HuH-7.5 (cell line): Measurements from ENCODE around the gene ZP3.
"Not testable (repeated sequence)": the region's sequence is repeated elsewhere in the genome, so short reads cannot be mapped to it uniquely, and the experiment has no call there.

ENCODE experiments used
- DNase-seq: peaks from one replicate; pipeline ENCODE4 v3.0.0; 2011; ENCODE audit warnings: low spot score

Gene ZP3

DNA sequence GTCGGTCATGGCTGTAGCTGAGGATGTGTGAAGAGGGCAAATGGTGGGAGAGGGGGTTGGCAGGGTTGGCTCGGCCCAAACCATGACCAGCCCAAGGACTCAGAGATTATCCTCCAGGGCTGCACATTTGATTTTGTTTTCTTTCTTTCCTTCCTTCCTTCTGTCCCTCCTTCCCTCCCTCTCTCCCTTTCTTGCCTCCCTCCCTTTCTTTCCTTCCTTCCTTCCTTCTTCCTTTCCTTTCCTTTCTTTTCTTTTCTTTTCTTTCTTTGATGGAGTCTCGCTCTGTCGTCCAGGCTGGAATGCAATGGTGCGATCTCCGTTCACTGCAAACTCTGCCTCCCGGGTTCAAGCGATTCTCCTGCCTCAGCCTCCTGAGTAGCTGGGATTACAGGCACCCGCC, 19.0 kb upstream of the ZP3 start:
- DNase-seq, result no peak

DNA sequence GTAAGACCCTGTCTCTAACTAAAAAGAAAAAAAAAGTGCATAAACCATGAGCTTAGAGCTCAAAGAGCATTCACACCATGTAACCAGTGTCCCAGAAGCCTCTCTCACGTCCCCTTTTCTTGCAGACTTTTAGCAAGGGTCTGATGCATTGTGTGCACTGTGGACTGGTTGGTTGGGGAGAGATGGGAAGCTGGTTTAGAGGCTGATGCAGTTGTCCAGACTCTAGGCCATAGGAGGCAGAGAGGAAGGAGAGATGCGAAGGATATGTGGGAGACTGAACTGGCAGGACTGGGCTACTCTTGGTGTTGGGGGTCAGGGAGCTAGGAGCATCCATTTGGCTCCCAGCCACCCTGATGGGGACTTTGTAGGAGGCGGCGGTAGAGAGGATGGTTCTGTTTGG, 17.0 kb upstream of the ZP3 start:
- no peak for DNase-seq

DNA sequence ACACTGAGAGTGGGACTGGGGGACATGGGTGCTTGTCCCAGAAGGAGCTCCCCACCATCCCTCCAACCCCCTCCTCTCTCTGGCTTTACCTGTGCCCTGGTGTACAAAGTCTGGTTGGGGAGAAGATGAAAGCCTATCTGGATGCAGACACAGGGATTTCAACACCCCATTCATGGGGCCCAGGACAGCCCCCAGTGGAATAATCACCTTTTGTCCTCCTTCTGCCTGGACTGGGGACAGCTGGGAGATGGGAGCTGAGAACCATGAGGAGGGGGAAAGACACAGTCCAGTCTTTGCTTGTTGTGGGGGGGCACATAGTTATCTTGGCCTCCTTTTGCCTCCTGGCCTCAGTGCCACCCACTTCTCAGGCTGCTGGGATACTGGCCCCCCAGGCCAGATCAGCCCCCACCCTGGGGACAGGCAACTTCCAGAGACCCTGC, 16.6 kb upstream of the ZP3 start:
- DNase-seq, result no peak

DNA sequence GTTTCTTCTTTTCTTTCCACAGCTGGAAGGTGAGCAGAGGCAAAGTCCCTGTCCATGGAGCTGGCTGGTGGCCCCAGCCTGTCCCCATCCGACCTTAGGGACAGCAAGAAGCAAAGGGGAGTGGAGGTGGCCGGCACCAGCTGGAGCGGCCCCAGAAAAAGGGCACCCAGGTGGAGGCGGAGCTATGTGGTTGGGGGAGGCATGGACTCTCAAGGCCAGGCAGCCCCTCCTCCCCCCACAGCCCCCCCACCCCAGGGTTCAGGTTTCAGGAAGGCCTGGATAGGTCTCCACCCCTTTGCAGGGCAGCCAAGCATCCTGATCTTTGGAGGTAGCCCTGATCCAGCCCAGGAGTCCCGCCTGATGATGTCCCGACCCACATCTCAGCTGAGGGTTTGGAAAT, 15.2 kb upstream of the ZP3 start, which contains the start of gene SSC4D:
TSS of gene SSC4D (minus strand) at position 161 of the 400 bp plus-strand sequence. CDS start 5,258 bp downstream, outside the sequence.
- DNase-seq, result no peak

DNA sequence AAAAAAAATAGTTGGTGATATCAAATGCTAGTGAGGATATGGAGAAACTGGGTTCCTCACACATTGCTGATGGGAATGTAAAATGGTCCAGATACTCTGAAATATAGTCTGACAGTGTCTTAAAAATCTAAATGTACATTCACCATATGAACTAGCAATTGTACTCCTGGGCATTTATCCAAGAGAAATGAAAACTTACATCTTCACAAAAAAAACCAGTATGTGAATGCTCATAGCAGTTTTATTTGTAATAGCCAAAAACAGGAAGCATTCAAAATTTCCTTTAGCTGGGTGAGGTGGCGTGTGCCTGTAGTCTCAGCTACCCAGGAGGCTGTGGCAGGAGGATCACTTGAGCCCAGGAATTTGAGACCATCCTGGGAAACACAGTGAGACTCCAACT, 13.1 kb upstream of the ZP3 start:
- DNase-seq, result no peak

DNA sequence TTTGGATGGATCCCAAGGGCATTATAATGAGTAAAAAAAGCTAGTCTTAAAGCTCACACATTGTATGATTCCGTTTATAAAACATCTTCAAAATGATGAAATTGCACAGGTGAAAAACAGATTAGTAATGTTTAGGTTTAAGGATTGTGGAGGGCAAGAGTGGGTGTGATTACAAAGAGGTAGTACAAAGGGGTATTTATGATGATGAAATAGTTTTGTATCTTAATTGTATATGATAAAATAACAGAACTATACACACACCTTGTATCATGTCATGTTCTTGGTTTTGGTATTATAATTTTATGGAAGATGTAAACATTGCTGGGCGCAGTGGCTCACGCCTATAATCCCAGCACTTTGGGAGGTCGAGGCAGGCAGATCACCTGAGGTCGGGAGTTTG, 12.5 kb upstream of the ZP3 start:
- DNase-seq, result no peak

DNA sequence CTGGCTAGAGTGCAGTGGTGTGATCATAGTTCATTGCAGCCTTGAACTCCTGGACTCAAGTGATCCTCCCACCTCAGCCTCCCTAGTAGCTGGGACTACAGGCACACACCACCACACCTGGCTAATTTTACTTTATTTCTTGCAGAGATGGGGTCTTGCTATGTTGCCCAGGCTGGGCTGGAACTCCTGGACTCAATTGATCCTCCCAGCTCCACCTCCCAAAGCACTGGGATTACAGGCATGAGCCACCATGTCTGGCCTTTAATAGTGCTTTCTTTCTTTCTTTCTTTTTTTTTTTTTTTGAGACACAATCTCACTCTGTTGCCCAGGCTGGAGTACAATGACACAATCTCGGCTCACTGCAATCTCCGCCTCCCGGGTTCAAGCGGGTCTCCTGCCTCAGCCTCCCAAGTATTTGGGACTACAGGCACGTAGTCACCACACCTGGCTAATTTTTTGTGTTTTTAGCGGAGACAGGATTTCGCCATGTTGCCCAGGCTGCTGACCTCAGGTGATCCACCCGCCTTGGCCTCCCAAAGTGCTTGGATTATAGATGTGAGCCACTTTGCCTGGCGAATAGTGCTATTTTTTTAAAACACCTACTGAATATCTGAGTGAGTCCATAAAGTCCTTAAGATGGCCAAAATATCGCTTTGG, 7.0 kb upstream of the ZP3 start:
- not testable (repeated sequence) for DNase-seq

DNA sequence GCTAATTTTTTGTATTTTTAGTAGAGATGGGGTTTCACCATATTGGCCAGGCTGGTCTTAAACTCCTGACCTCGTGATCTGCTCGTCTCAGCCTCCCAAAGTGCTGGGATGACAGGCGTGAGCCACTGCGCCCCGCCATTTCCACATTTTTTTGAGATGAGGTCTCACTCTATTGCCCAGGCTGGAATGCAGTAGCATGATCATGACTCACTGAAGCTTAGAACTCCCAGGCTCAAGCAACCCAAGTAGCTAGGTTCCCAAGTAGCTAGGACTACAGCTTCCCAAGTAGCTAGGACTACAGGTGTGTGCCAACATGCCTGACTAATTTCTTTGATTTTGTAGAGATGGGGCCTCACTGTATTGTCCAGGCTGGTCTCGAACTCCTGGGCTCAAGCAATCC, 3.7 kb upstream of the ZP3 start:
- DNase-seq, result not testable (repeated sequence)

DNA sequence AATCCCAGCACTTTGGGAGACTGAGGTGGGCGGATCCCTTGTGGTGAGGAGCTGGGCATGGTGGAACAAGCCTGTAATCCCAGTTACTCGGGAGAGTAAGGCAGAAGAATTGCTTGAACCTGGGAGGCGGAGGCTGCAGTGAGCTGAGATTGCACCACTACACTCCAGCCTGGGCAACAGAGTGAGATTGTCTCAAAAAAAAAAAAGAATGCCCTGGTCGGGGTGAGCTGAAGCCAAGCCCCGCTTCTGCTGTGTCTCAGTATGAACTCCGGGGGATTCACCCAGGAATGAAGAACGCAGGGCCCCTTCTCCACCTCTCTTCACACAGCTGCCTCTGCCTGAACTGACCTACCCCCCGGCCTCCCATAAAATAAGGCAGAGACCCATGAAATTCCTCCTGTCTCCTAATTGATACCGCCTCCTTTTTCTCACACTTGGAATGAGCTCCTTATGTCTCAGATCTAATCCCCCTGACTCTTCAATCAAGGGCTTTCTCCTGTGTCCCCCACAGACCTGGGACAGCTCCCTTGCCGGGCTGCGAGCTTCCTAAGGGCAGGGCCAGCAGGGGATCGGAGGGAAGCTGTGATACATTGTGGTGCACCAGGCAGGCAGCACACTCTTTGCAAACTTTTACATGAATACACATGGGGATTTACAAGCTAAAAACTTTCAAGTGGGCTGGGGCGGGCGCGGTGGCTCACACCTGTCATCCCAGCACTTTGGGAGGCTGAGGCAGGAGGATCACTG, 911 bp upstream of the ZP3 start:
- no peak for DNase-seq

DNA sequence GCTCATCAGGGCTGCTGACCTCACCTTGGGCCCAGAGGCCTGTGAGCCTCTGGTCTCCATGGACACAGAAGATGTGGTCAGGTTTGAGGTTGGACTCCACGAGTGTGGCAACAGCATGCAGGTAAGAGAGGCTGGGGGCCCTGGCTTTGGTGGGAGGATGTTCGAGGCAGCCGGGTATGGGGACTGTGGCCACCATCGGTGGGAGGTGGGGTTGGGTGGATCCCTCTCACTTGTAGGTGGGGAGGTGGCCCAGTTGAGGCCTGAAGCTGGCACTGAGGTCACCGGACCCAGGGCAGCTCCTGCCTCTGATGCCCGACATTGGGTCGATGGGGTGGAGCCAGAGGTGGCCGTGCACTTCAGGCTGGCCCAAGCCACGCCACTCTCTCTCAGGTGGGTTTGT, 406 bp downstream of the ZP3 start:
- DNase-seq, result no peak

DNA sequence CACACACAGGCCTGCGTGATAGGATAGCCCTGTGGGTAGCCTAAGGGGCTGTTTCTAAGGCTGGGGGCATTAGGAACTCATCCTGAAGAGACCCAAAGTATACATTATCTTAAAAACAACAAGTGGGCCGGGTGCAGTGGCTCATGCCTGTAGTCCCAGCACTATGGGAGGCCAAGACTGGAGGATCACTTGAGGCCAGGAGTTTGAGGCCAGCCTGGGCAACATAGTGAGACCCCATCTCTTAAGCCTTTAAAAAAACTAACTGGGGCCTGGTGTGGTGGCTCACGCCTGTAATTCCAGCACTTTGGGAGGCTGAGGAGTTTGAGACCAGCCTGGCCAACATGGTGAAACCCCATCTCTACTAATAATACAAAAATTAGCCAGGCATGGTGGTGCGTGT, 808 bp downstream of the ZP3 start:
- not testable (repeated sequence) for DNase-seq

DNA sequence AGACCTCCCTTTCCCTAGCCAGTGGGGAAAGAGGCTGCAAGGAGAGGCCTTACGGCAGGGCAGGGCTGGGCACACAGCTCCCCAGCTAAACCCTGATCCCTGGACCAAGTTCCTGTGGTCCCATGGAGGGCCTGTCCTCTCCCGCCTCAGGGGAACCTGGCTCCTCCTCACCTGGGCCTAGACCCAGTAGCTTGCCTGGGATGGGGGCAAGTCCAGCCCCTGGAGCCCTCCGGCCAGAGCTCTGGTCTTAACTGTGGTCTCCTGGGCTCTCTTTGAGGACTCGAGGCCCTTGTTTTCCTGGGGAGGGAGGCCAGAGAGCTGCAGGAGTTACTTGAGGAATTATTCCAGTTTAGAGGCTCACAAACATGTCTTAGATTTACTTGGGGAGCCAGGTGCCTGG, 1.5 kb downstream of the ZP3 start:
- DNase-seq, result no peak

DNA sequence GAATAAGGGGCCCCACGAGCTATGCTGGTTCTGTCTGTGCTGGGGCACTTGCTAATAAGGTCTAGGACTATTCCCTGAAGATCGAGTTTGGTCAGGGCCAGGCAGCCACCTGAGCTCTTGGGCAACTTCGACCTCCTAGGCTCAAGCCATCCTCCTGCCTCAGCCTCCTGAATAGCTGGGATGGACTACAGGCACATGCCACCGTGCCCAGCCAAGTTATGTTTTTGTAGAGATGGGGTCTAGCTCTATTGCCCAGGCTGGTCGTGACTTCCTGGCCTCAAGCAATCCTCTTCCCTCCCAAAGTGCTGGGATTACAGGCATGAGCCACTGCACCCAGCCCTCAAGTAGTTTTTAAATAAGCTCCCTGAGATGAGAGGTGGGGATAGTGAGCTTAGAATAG, 2.9 kb downstream of the ZP3 start:
- DNase-seq, result no peak

DNA sequence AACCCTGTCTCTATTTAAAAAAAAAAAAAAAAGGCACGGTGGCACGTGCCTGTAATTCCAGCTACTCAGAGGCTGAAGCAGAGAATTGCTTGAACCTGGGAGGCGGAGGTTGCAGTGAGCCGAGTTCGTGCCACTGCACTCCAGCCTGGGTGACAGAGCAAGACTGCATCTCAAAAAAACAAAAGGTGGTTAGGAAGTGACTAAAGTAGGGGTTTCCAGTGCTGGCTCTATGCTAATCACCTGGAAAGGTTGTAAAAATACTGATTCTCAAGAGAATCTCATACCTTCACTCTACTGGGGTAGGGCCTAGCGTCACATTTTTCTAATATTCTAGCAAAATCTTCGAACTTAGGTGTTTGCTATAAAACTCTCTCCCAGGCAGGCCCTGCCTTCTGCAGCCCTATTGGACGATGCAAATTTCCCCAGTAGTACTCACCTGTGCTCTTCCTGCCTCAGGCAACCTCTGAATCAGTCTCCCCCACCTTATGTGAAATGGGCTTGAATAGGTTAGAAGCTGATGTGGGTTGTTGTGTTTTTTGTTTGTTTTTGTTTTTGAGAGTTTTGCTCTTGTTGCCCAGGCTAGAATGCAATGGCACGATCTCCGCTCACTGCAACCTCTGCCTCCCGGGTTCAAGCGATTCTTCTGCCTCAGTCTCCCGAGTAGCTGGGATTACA, 3.5 kb downstream of the ZP3 start:
- no peak for DNase-seq

DNA sequence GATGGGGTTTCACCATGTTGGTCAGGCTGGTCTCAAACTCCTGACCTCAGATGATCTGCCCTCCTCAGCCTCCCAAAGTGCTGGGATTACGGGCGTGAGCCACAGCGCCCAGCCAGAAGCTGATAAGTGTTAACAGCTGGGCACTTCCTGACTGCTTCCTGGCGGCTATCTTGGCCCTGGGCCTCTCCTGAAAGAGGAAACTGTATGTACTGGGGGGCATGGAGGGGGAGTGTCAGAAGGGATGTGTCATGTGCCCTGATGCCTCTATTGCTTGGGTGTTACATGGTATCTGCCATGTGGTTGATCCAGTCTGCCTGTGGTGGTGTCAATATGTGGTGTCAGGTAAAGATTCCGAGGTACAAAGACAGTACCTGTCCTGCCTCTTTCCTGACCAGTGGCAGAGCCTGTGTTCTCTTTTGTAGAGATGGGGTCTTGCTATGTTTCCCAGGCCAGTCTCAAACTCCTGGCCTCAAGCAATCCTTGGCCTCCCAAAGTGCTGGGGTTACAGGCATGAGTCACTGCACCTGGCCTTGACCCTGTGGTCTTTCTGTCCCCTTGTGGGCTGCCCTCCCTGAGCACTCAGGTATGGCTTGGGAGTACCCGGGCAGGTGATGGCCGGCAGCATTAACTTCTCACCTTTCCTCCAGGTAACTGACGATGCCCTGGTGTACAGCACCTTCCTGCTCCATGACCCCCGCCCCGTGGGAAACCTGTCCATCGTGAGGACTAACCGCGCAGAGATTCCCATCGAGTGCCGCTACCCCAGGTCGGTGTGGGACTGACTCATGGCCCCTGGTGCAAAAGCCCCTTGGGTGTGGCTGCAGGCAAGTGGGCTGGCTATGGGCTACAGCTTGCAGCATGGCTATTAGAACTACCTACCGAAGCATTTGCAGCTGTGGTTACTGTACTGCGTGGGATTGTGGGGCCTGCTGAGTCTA, 4.4 kb downstream of the ZP3 start:
- DNase-seq, result no peak

DNA sequence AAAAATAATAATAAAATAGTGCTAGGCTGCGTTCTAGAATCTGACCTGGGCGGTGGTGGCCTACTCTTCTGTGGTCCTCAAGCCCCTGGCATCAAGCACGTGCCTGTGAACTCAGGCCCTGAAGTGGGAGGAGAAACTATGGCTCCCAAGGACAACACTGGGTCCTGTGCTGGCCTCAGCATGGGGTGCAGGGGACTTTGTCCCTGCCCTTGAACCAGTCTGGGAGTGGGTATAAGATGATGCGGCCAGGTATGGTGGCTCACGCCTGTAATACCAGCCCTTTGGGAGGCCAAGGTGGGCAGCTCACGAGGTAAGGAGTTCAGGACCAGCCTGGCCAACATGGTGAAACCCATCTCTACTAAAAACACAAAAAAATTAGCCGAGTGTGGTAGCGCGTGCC, 5.5 kb downstream of the ZP3 start:
- DNase-seq, result no peak

DNA sequence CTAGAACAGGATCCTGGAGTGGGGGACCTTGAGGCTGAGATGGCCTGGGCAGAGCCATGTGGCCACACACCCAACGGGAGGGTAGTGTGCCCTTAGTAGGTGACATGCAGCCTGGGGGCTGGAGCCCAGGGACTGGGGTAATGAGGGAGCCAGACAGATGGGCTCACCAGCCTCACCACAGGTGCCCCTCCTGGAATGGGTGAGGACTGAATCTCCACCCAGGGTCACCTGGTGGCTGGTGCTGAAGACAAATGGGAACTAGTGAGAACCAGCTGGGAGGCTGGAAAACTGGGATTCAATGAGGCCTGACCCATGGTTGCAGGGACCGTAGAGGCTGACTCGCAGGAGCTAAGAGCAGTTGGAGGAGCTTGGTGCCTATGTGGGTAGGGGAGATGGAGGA, 6.1 kb downstream of the ZP3 start:
- no peak for DNase-seq

DNA sequence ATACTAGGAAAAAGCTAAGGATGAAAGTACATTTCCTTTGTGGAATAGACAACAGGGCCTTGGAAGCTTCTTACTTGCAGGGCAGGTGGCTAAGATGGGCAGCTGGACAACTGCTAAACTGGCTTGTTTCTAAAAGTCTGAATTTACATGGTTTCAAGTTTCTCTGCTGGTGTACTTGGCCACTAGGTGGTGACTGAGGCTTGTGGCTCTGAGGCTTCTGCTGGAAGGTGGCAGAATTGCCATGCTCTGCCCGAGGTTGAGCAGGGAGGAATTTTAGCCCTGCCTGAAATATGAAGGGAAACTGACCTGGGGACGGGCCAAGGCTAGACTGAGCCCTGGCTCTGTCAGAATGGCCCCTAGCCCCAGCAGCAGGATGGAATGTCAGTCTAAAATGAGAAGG, 13.1 kb downstream of the ZP3 start:
- not testable (repeated sequence) for DNase-seq

DNA sequence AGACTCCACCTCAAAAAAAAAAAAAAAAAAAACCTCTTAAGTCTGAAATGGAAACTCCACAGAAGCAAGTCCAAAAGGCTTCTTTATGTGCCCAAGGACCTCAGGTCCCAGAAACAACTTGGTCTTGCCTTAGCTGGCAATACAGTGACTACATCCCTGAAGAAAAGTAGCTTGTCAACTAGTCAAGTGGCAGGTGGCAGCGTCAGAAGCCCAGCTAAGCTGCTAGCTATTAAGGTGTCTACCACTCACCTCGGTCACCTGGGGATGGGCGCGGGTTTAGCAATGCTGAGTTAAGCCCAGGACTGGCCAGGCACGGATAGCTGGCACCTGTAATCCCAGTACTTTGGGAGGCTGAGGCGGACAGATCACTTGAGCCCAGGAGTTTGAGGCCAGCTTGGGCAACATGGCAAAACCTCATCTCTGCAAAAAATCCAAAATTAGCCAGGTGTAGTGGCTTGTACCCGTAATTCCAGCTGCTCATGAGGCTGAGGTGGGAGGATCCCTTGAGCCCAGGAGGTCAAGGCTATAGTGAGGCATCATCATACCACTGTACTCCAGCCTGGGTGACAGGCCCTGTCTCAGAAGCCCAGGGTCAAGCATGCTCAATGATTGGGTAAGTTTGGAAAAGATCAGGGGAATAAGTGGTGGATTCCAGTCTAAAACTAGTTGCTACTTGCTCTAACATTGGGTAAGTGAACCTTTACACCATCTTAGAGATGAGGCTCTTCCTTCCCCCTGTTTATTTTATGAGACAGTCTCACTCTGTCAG, 14.6 kb downstream of the ZP3 start:
- not testable (repeated sequence) for DNase-seq

DNA sequence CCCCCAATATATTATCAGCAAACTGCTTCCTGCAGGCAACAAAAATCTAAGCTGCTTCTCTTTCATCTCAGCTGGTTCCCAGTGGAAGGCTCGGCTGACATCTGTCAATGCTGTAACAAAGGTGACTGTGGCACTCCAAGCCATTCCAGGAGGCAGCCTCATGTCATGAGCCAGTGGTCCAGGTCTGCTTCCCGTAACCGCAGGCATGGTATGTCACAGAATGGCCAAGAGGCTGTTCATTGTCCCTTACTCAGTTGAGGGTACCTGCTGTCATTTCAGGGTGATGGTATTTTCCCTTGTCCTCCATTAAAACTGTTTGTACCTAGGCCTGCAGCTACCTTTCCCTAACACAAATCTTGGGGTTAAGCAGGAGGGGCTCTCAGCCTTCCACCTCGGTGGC, 15.7 kb downstream of the ZP3 start:
- not testable (repeated sequence) for DNase-seq

DNA sequence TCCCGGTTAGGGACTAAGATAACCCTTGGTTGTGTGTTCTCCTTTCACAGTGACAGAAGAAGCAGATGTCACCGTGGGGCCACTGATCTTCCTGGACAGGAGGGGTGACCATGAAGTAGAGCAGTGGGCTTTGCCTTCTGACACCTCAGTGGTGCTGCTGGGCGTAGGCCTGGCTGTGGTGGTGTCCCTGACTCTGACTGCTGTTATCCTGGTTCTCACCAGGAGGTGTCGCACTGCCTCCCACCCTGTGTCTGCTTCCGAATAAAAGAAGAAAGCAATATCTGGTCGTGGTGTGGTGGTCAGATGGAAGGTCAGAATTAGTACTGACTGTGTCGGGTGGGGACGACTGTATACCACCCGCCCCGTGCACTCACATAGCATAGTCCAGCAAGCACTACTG, 17.0 kb downstream of the ZP3 start:
- not testable (repeated sequence) for DNase-seq
